GM12878 (cell line): ENCODE measurements around the gene CA6. TPM values are rescaled to one million over a fixed set of nuclear protein-coding genes. Genes with fewer than 3 reads are reported as not detected.

Experiments
- ATAC-seq: fragments of 200-7000 bp; cut with Tn5 transposase; 3 replicates; pipeline ENCODE4 v1.9.1; 2020; ENCODE audit warnings: mild to moderate bottlenecking, moderate library complexity
- BruUV-seq: library from RNA; stranded (reverse); fragments of 400-500 nt; replicated peaks from 2 replicates; lab custom pipeline; 2021; lab: Mats Ljungman, UMichigan
- CTCF ChIA-PET: fragments of 300-600 bp; sonication (Branson Sonifier 250); formaldehyde crosslinking; extraction: SDS; loops from one replicate; lab custom pipeline; 2021; ENCODE audit warnings: inconsistent platforms; lab: Yijun Ruan, JAX
- POLR2A ChIA-PET: fragments of 350-600 bp; formaldehyde crosslinking; extraction: SDS; loops from one replicate; lab custom pipeline; 2021; ENCODE audit warnings: inconsistent platforms; lab: Charles Lee
- RAD21 ChIA-PET: fragments of 300-600 bp; sonication (Branson Sonifier 250); formaldehyde crosslinking; loops from one replicate; lab custom pipeline; 2023; ENCODE audit warnings: antibody characterized with exemption; ENCODE audit not compliant: unreplicated experiment; lab: Charles Lee
- SMC1A ChIA-PET: fragments of 300-600 bp; sonication (Branson Sonifier 250); formaldehyde crosslinking; loops from one replicate; lab custom pipeline; 2023; ENCODE audit not compliant: unreplicated experiment, uncharacterized antibody; lab: Charles Lee
- DNase-seq: peaks from one replicate; pipeline ENCODE4 v3.0.0-alpha.2; 2011; ENCODE audit warnings: low read depth, low spot score
- FAIRE-seq: peaks from 3 replicates; lab custom pipeline; 2011; peaks lifted over from hg19 to GRCh38; lab: Jason Lieb, UNC
- H2AFZ ChIP-seq: 2 replicates; pipeline ENCODE4 v1.6.0; 2011; ENCODE audit warnings: low read depth, low read length, control low read depth; ENCODE audit not compliant: control insufficient read depth
- H3K27ac ChIP-seq: 2 replicates; pipeline ENCODE4 v1.5.1; 2011; ENCODE audit warnings: control low read depth; ENCODE audit not compliant: control insufficient read depth, insufficient read depth
- H3K27me3 ChIP-seq, 2 experiments: replicated peaks in 1 of 2; 2 replicates each; pipeline versions ENCODE4 v1.6.0 to v1.6.1; 2011; ENCODE audit warnings: low read length in 1 of 2; ENCODE audit not compliant: control insufficient read depth in 2 of 2, insufficient read depth in 2 of 2
- H3K36me3 ChIP-seq, 2 experiments: 2 replicates each; pipeline ENCODE4 v1.5.1; 2011; ENCODE audit warnings: low read length in 1 of 2; ENCODE audit not compliant: control insufficient read depth in 2 of 2, insufficient read depth in 2 of 2
- H3K4me1 ChIP-seq: 2 replicates; pipeline ENCODE4 v1.6.1; 2011; ENCODE audit warnings: mild to moderate bottlenecking, low read length, moderate library complexity, mixed read lengths; ENCODE audit not compliant: control insufficient read depth, insufficient read depth
- H3K4me2 ChIP-seq: 2 replicates; pipeline ENCODE4 v1.6.0; 2011; ENCODE audit warnings: control low read depth; ENCODE audit not compliant: control insufficient read depth, insufficient read depth
- H3K4me3 ChIP-seq: fragments of 200-600 bp; sonication (generic); 2 replicates; pipeline ENCODE4 v1.5.1; 2016
- H3K79me2 ChIP-seq: 2 replicates; pipeline ENCODE4 v1.6.0; 2011; ENCODE audit warnings: low read length; ENCODE audit not compliant: control insufficient read depth, insufficient read depth
- H3K9ac ChIP-seq: 2 replicates; pipeline ENCODE4 v1.8.0; 2011; ENCODE audit warnings: low read length, control low read depth, mixed read lengths; ENCODE audit not compliant: control insufficient read depth, insufficient read depth
- H3K9me3 ChIP-seq: replicated peaks from 3 replicates; pipeline ENCODE4 v1.5.1; 2011; ENCODE audit warnings: mild to moderate bottlenecking, low read length; ENCODE audit not compliant: control insufficient read depth, insufficient read depth
- H4K20me1 ChIP-seq: 2 replicates; pipeline ENCODE4 v1.6.0; 2011; ENCODE audit not compliant: control insufficient read depth, insufficient read depth
- MTA2 ChIP-seq: fragments of 450-650 bp; IDR thresholded peaks from 2 replicates; pipeline ENCODE4 v1.6.1; 2016; ENCODE audit warnings: low read depth, mild to moderate bottlenecking, moderate library complexity
- MTA3 ChIP-seq: IDR thresholded peaks from 2 replicates; pipeline ENCODE4 v1.6.1; 2012; ENCODE audit warnings: low read length, inconsistent platforms, borderline replicate concordance
- ZNF384 ChIP-seq: IDR thresholded peaks from 2 replicates; pipeline ENCODE4 v1.6.1; 2012; ENCODE audit warnings: low read depth, mild to moderate bottlenecking, low read length, improper control_type of control experiment, borderline replicate concordance
- WGBS: methylation state at CpG from one replicate; pipeline ENCODE4 v1.1.6; 2016; ENCODE audit warnings: low lambda C conversion rate; ENCODE audit not compliant: insufficient replicate concordance, insufficient coverage; ENCODE audit errors: missing lambda C conversion rate; 5-methylcytosine and 5-hydroxymethylcytosine counted together
- in situ Hi-C: fragments of 300-500 bp; cut with MboI; formaldehyde crosslinking; loops from 9 replicates; pipeline ENCODE4 v1.14.3; 2018; ENCODE audit warnings: mixed read lengths
- intact Hi-C: fragments of 100-400 bp; cut with micrococcal nuclease; formaldehyde crosslinking; loops from one replicate; pipeline ENCODE4 v1.14.2; 2022; ENCODE audit not compliant: unreplicated experiment
- polyA plus RNA-seq, 11 experiments: library from polyadenylated mRNA; depleted of rRNA in 4 of 11; unstranded in 6 of 11; stranded (reverse) in 5 of 11; fragments of >200 nt; fragmentation: Nextera tagmentation in 4 of 11; fragmentation: Illumina TruSeq in 1 of 11; extraction: Ambion mirVana in 4 of 11; extraction: Trizol in 1 of 11; gene quantifications; 1 replicate in 1 of 11; 2 replicates in 10 of 11; pipeline versions ENCODE4 v1.2.1 to v1.2.3, GENCODE V29; 2011 to 2016; ENCODE audit warnings: inconsistent platforms in 2 of 11, missing spikeins in 2 of 11, low read depth in 1 of 11
- total RNA-seq, 4 experiments: library from RNA; depleted of rRNA in 3 of 4; stranded (reverse); fragments of >200 nt in 3 of 4; fragmentation: Illumina TruSeq in 1 of 4; extraction: Trizol in 1 of 4; gene quantifications; 2 replicates each; pipeline versions ENCODE4 v1.2.1 to v1.2.3, GENCODE V29; 2013 to 2021
- TF ChIP-seq, protein P1 (sequence below): fragments of 150-350 bp; IDR thresholded peaks from 2 replicates; pipeline ENCODE4 v1.6.1; 2014; ENCODE audit warnings: mild to moderate bottlenecking, low read depth, low read length

Gene CA6
- total and polyA plus RNA-seq, 10 of the 15 experiments (the other 5 are each of a cell fraction or from before 2014, with no cell fraction given): not detected

DNA sequence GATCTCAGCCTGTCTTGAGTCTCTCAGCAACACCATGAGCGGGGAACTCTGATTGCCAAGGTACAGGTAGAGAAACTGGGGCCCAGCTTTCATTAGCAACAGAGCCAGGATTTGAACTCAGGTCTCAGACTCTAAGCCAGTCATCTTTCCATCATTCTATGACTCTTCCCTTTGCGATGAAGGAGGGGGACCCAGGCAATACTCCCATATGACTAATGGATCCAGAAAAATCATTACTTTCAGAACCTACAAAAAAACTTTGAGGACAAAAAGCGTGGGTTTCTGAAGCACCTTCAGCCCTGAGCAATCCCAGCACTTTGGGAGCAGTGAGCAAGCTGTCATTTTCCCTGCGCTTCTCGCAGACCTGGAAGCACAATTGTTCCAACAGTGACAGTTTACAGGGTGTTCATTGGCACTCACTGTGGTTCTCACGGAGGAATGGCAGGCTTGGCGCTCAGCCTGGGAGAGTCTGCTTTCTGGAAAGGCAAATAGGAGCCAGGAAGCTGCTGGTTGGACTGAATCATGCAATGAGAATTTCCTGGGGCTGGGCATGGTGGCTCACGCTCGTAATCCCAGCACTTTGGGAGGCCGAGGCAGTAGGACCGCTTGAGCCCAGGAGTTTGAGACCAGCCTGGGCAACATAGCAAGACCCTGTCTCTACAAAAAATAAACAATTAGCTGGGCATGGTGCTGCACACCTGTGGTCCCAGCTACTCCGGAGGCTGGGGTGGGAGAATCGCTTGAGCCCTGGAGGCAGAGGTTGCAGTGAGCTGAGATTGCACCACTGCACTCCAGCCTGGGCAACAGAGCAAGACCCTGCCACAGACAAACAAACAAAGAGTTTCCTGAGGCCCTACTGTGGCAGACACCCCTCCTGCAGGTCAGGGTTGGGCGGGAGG lies 40.5 kb downstream of the CA6 start:
- intact Hi-C loops: loop anchor here (5.0 kb wide), 1 partner anchor 124 kb away; no protein-coding TSS in a partner anchor
- no peak overlapping the region for H2AFZ ChIP-seq
- ChIA-PET POLR2A (no interaction called here), SMC1A (interaction anchor here (1.9 kb wide), 1 partner anchor 19 kb away, joined by 14 read pairs; no protein-coding TSS in a partner anchor), CTCF (interaction anchor here (0.7 to 3.5 kb wide), 10 partner anchors 19 to 137 kb away, joined by 3 to 14 read pairs (median 4); no protein-coding TSS in a partner anchor), RAD21 (interaction anchor here (1.3 to 1.9 kb wide), 3 partner anchors 19 to 142 kb away, joined by 3 to 5 read pairs (median 4); no protein-coding TSS in a partner anchor)
- no peaks in the 10 kb centered on the region for H3K36me3 ChIP-seq
- no peak for FAIRE-seq
- H3K27ac ChIP-seq: no peak overlapping the region
- H3K9me3 ChIP-seq: no peaks in the 10 kb centered on the region
- no peak overlapping the region for H3K4me2 ChIP-seq
- no peak overlapping the region for H3K4me3 ChIP-seq
- in situ Hi-C loops: loop anchor here (5.0 kb wide), 1 partner anchor 69 kb away; no protein-coding TSS in a partner anchor
- no TSS peak for BruUV-seq
- no peaks in the 10 kb centered on the region for H3K27me3 ChIP-seq
- H4K20me1 ChIP-seq: no peaks in the 10 kb centered on the region
- ATAC-seq: no peak
- no peaks in the 10 kb centered on the region for H3K79me2 ChIP-seq
- TF ChIP-seq MTA2 (no peak), ZNF384 (no peak)
- WGBS: 58% methylated on average over 14 of the region's 14 CpGs
- H3K9ac ChIP-seq: no peak overlapping the region
- no peaks in the 10 kb centered on the region for H3K4me1 ChIP-seq
- no peak for DNase-seq

DNA sequence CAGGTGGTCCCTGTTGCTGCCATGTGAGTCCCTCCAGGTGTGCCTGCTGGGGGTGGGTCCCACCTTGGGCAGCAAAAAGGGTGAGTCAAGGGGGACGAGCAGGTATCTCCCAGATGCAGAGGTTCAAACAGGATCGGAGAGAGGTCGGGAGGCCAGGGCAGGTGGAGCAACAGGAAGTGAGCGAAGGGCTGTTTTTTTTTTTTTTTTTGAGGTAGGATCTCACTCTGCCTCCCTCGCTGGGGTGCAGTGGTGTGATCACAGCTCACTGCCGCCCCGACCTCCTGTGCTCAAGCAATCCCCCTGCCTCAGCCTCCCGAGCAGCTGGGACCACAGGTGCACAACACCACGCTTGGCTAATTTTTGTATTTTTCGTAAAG lies 41.1 kb downstream of the CA6 start:
- SMC1A ChIA-PET: interaction anchor here (1.2 to 1.9 kb wide), 3 partner anchors 18 to 124 kb away, joined by 3 to 14 read pairs (median 11); no protein-coding TSS in a partner anchor
- intact Hi-C loops: loop anchor here (5.0 kb wide), 1 partner anchor 125 kb away; no protein-coding TSS in a partner anchor
- Histone ChIP-seq H3K27ac (no peak overlapping the region), H3K4me1 (no peaks in the 10 kb centered on the region), H2AFZ (no peak overlapping the region), H4K20me1 (no peaks in the 10 kb centered on the region), H3K9ac (no peak overlapping the region), H3K27me3 (no peaks in the 10 kb centered on the region), H3K79me2 (no peaks in the 10 kb centered on the region), H3K4me2 (no peak overlapping the region), H3K9me3 (no peaks in the 10 kb centered on the region), H3K4me3 (no peak overlapping the region), H3K36me3 (no peaks in the 10 kb centered on the region)
- no peak for FAIRE-seq
- in situ Hi-C loops: loop anchor here (5.0 kb wide), 1 partner anchor 70 kb away; no protein-coding TSS in a partner anchor
- TF ChIP-seq ZNF384 (no peak), MTA3 (no peak)
- TF ChIP-seq, protein P1, sequence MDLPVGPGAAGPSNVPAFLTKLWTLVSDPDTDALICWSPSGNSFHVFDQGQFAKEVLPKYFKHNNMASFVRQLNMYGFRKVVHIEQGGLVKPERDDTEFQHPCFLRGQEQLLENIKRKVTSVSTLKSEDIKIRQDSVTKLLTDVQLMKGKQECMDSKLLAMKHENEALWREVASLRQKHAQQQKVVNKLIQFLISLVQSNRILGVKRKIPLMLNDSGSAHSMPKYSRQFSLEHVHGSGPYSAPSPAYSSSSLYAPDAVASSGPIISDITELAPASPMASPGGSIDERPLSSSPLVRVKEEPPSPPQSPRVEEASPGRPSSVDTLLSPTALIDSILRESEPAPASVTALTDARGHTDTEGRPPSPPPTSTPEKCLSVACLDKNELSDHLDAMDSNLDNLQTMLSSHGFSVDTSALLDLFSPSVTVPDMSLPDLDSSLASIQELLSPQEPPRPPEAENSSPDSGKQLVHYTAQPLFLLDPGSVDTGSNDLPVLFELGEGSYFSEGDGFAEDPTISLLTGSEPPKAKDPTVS: no peak
- POLR2A ChIA-PET: no interaction called here
- ATAC-seq: no peak
- CTCF ChIA-PET: interaction anchor here (0.7 to 3.5 kb wide), 11 partner anchors 14 to 138 kb away, joined by 3 to 14 read pairs (median 5); no protein-coding TSS in a partner anchor
- RAD21 ChIA-PET: interaction anchor here (1.2 to 1.8 kb wide), 4 partner anchors 18 to 142 kb away, joined by 3 to 6 read pairs (median 4); no protein-coding TSS in a partner anchor
- 12% methylated on average over 10 of the region's 10 CpGs for WGBS
- no peak for DNase-seq
- no TSS peak for BruUV-seq
